Peyer's patch (tissue), 4 donors: ENCODE data around the gene PELI2.

Source experiments
- POLR2A ChIP-seq, 2 donors: fragments of 450-650 bp; IDR thresholded peaks; one replicate each; pipeline ENCODE4 v1.5.1; 2017; ENCODE audit warnings: antibody characterized with exemption in 2 of 2, mild to moderate bottlenecking in 2 of 2, moderate library complexity in 2 of 2
- TF ChIP-seq, protein P1 (sequence below), 6 experiments: fragments of 450-650 bp in 4 of 6; fragments of 200-600 bp in 2 of 6; sonication (generic) in 1 of 6; IDR thresholded peaks; one replicate each; pipeline ENCODE4 v1.5.1; 2017 to 2019; ENCODE audit warnings: antibody characterized with exemption in 6 of 6, mild to moderate bottlenecking in 3 of 6, moderate library complexity in 1 of 6

DNA sequence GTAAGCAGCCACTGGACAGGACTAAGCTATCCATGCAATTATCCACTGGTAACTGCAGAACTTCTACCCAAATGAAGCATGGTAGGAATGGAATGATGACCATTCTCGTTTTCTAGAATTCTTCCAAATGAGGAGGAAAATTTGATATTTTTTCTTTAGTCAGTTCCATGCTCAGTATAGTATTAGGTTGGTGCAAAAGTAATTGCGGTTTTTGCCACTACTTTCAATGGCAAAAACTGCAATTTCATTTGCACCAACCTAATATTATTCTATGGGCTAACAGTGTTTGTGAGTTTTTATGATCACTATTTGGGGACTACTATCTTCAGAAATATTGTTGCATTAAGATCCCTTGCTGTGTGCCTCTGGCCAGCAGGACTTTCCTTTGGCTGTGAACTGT is 42.9 kb upstream of the PELI2 start:
- TF ChIP-seq, protein P1, sequence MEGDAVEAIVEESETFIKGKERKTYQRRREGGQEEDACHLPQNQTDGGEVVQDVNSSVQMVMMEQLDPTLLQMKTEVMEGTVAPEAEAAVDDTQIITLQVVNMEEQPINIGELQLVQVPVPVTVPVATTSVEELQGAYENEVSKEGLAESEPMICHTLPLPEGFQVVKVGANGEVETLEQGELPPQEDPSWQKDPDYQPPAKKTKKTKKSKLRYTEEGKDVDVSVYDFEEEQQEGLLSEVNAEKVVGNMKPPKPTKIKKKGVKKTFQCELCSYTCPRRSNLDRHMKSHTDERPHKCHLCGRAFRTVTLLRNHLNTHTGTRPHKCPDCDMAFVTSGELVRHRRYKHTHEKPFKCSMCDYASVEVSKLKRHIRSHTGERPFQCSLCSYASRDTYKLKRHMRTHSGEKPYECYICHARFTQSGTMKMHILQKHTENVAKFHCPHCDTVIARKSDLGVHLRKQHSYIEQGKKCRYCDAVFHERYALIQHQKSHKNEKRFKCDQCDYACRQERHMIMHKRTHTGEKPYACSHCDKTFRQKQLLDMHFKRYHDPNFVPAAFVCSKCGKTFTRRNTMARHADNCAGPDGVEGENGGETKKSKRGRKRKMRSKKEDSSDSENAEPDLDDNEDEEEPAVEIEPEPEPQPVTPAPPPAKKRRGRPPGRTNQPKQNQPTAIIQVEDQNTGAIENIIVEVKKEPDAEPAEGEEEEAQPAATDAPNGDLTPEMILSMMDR (IDR thresholded peaks at IDR 0.05) = no peak
- no peak for TF ChIP-seq POLR2A (IDR thresholded peaks at IDR 0.05)
